Uterus (tissue), 4 donors: ENCODE results near the gene FBXW7. TPM values are rescaled to one million over a fixed set of nuclear protein-coding genes. Genes with fewer than 3 reads are reported as not detected.

ENCODE experiments used
- DNase-seq, 2 donors: peaks; one replicate each; pipeline ENCODE4 v3.0.0-alpha.2; 2019 to 2020
- H3K27ac ChIP-seq, 2 donors: fragments of 200-600 bp; sonication (generic); 1 replicate in 1 of 2; 2 replicates in 1 of 2; pipeline ENCODE4 v1.5.1; 2016 to 2018
- H3K27me3 ChIP-seq, 2 donors: fragments of 200-600 bp; sonication (generic); one replicate each; pipeline ENCODE4 v1.5.1; 2018 to 2019; ENCODE audit warnings: control low read depth in 1 of 2
- H3K36me3 ChIP-seq, 2 donors: fragments of 200-600 bp; sonication (generic); one replicate each; pipeline ENCODE4 v1.5.1; 2019; ENCODE audit warnings: control low read depth in 1 of 2
- H3K4me1 ChIP-seq, 2 donors: fragments of 200-600 bp; sonication (generic); one replicate each; pipeline ENCODE4 v1.5.1; 2018 to 2019; ENCODE audit warnings: control low read depth in 1 of 2
- H3K4me3 ChIP-seq, 2 donors: fragments of 200-600 bp; sonication (generic); 1 replicate in 1 of 2; 2 replicates in 1 of 2; pipeline ENCODE4 v1.5.1; 2018 to 2019; ENCODE audit warnings: mild to moderate bottlenecking in 1 of 2
- H3K9me3 ChIP-seq, 2 donors: fragments of 200-600 bp; sonication (generic); one replicate each; pipeline ENCODE4 v1.5.1; 2019; ENCODE audit warnings: control low read depth in 1 of 2
- POLR2A ChIP-seq, 2 donors: fragments of 450-650 bp; IDR thresholded peaks; one replicate each; pipeline ENCODE4 v1.6.1; 2016; ENCODE audit warnings: antibody characterized with exemption in 2 of 2, mild to moderate bottlenecking in 1 of 2, moderate library complexity in 1 of 2
- intact Hi-C: fragments of 100-400 bp; cut with DNase I; formaldehyde crosslinking; loops from one replicate; pipeline ENCODE4 v1.15.1; 2023; ENCODE audit warnings: low total_unique reads
- total RNA-seq, 4 donors: library from RNA; depleted of rRNA in 3 of 4; stranded (reverse); fragments of >200 nt in 3 of 4; gene quantifications; one replicate each; pipeline versions ENCODE4 v1.1.0 to v1.2.4, GENCODE V29; 2014 to 2023
- TF ChIP-seq, protein P1 (sequence below), 4 experiments: fragments of 200-600 bp in 2 of 4; fragments of 450-650 bp in 2 of 4; sonication (generic) in 2 of 4; IDR thresholded peaks; one replicate each; pipeline ENCODE4 v1.5.1; 2016 to 2019; ENCODE audit warnings: antibody characterized with exemption in 4 of 4, mild to moderate bottlenecking in 2 of 4, moderate library complexity in 1 of 4
- donor health status: DM: yes; HTN: yes; CAD: no.

The FBXW7 gene
- total RNA-seq, 4 donors from 2014 or later = 50.6 to 152 (median 90.8) TPM

DNA sequence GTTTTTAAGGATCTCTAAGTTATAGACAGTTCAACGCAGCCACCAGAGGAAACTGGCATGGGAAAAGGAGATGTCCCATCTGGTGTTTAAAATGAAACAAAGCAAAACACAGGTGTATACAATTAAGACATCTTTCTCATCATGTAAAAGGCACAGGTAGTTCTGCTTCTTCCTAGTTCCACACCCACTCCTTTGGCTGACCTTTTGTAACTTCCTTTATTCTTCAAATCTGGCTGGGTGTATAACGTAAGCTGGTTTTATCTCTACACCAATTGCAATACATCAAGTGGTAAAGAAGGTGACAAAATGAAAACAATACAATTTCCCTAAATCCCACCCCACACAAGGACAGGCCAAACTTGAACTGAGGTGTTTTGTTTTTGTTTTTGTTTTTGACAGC, 27.3 kb upstream of the FBXW7 start:
- H3K36me3 ChIP-seq = no peaks in the 10 kb centered on the region
- intact Hi-C loops = no loop called here
- H3K4me3 ChIP-seq = no peak overlapping the region
- no peaks in the 10 kb centered on the region for H3K9me3 ChIP-seq
- no peak overlapping the region for H3K27ac ChIP-seq
- TF ChIP-seq, protein P1, sequence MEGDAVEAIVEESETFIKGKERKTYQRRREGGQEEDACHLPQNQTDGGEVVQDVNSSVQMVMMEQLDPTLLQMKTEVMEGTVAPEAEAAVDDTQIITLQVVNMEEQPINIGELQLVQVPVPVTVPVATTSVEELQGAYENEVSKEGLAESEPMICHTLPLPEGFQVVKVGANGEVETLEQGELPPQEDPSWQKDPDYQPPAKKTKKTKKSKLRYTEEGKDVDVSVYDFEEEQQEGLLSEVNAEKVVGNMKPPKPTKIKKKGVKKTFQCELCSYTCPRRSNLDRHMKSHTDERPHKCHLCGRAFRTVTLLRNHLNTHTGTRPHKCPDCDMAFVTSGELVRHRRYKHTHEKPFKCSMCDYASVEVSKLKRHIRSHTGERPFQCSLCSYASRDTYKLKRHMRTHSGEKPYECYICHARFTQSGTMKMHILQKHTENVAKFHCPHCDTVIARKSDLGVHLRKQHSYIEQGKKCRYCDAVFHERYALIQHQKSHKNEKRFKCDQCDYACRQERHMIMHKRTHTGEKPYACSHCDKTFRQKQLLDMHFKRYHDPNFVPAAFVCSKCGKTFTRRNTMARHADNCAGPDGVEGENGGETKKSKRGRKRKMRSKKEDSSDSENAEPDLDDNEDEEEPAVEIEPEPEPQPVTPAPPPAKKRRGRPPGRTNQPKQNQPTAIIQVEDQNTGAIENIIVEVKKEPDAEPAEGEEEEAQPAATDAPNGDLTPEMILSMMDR (IDR thresholded peaks at IDR 0.05) = no peak
- no peak for TF ChIP-seq POLR2A (IDR thresholded peaks at IDR 0.05)
- H3K4me1 ChIP-seq = no peaks in the 10 kb centered on the region
- no peak for DNase-seq
- H3K27me3 ChIP-seq = no peaks in the 10 kb centered on the region

DNA sequence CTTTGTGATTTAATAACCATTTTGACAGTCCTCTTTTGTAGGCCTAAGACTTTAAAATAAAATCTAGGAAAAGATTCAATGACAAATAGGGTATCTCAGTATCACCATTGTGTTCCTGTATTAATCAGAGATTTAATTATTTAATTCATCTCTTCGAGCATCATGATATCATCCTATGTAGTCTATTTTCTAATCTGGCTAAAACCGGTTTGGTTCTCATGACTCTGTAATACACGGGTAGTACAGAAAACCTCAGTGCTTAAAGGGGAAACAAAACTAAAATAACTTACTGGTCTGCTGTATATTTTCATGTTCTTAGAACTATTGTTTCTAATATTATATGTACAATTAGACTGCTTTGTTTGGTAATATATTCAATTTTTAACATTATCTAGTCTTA, 23.7 kb upstream of the FBXW7 start:
- TF ChIP-seq POLR2A (IDR thresholded peaks at IDR 0.05) = no peak
- TF ChIP-seq, protein P1 (IDR thresholded peaks at IDR 0.05) = no peak
- Histone ChIP-seq H3K4me3 (no peak overlapping the region), H3K4me1 (no peaks in the 10 kb centered on the region), H3K36me3 (no peaks in the 10 kb centered on the region), H3K9me3 (no peaks in the 10 kb centered on the region), H3K27me3 (no peaks in the 10 kb centered on the region), H3K27ac (no peak overlapping the region)
- no peak for DNase-seq
- intact Hi-C loops = no loop called here

DNA sequence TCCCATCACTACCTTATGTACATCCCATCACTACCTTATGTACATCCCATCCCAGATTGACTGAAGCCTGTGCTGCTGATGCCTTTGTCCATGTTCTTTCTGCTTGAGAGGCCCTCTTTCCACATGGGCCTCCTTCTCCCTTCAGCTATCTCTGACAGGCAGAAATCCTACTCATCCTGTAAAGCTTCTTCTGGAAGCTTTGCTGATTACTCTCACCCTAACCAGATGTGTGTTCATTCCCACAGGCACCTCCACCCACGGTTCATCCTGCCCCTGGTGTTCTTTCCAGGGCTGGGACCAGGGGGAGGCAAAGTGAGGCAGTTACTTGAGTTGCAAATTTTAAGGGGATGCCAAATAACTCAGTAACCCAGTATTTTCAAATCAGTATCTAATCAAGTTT, 22.5 kb upstream of the FBXW7 start:
- Histone ChIP-seq H3K27ac (no peak overlapping the region), H3K4me3 (no peak overlapping the region), H3K9me3 (no peaks in the 10 kb centered on the region), H3K4me1 (no peaks in the 10 kb centered on the region), H3K27me3 (no peaks in the 10 kb centered on the region), H3K36me3 (no peaks in the 10 kb centered on the region)
- TF ChIP-seq, protein P1 (IDR thresholded peaks at IDR 0.05) = no peak
- TF ChIP-seq POLR2A (IDR thresholded peaks at IDR 0.05) = no peak
- DNase-seq = no peak
- intact Hi-C loops = no loop called here

DNA sequence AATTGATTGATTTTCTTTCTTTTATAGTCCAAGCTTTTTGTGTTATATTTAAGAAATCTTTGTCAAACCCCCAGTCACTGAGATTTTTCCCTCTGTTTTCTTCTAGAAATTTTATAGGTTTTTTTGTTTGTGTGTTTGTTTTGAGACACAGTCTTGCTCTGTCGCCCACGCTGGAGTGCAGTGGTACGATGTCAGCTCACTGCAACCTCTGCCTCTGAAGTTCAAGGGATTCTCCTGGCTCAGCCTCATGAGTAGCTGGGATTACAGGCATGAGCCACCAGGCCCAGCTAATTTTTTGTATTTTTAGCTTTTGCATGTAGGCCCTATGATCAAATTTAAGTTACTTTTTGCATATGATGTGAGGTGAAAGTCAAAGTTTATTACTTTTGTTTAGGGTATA, 20.9 kb upstream of the FBXW7 start:
- H3K9me3 ChIP-seq = no peaks in the 10 kb centered on the region
- TF ChIP-seq POLR2A (IDR thresholded peaks at IDR 0.05) = no peak
- TF ChIP-seq, protein P1 (IDR thresholded peaks at IDR 0.05) = no peak
- no peak overlapping the region for H3K4me3 ChIP-seq
- H3K36me3 ChIP-seq = no peaks in the 10 kb centered on the region
- DNase-seq = no peak
- no peaks in the 10 kb centered on the region for H3K4me1 ChIP-seq
- H3K27me3 ChIP-seq = no peaks in the 10 kb centered on the region
- intact Hi-C loops = no loop called here
- no peak overlapping the region for H3K27ac ChIP-seq

DNA sequence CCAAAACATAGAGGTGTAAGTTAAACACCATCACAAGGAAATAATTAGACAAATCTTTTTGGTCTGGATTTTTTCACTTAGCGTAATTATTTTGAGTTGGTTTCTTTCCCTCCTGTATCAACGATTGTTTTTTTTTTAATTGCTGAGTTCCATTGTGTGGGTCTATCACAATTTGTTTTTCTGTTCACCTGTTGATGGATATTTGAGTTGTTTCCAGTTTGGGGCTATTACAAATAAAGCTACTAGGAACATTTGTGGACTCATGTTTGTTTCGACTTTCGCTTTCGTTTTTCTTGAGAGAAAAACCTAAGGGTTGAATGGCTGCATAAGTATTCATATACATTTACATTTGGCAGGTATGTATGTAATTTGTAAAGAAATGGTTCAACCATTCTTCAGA, 20.4 kb upstream of the FBXW7 start:
- Histone ChIP-seq H3K27ac (no peak overlapping the region), H3K36me3 (no peaks in the 10 kb centered on the region), H3K4me1 (no peaks in the 10 kb centered on the region), H3K4me3 (no peak overlapping the region), H3K27me3 (no peaks in the 10 kb centered on the region), H3K9me3 (no peaks in the 10 kb centered on the region)
- DNase-seq = no peak
- intact Hi-C loops = no loop called here
- TF ChIP-seq POLR2A (IDR thresholded peaks at IDR 0.05) = no peak
- TF ChIP-seq, protein P1 (IDR thresholded peaks at IDR 0.05) = no peak
